GM23338 (cell line): ENCODE data around the gene LYSMD3. TPM values are rescaled to one million over a fixed set of nuclear protein-coding genes. Genes with fewer than 3 reads are reported as not detected.

Source experiments
- ATAC-seq: fragments of 200-7000 bp; cut with Tn5 transposase; 3 replicates; pipeline ENCODE4 v1.9.1; 2020
- DNase-seq: peaks from one replicate; pipeline ENCODE4 v3.0.0-alpha.2; 2015; ENCODE audit warnings: low spot score
- H2AFZ ChIP-seq: fragments of 200-600 bp; sonication (generic); 2 replicates; pipeline ENCODE4 v1.8.0; 2016; ENCODE audit warnings: antibody characterized with exemption, mild to moderate bottlenecking, moderate library complexity
- H3F3A ChIP-seq: fragments of 200-600 bp; sonication (generic); replicated peaks from 2 replicates; pipeline ENCODE4 v1.8.0; 2017; ENCODE audit warnings: antibody characterized with exemption, mixed run types, low read depth
- H3K27ac ChIP-seq: fragments of 200-600 bp; sonication (generic); 2 replicates; pipeline ENCODE4 v1.6.1; 2016; ENCODE audit warnings: low read depth
- H3K27me3 ChIP-seq: fragments of 200-600 bp; sonication (generic); 2 replicates; pipeline ENCODE4 v1.8.0; 2016; ENCODE audit warnings: mild to moderate bottlenecking, mixed run types, moderate library complexity; ENCODE audit not compliant: insufficient read depth
- H3K36me3 ChIP-seq: fragments of 200-600 bp; sonication (generic); 2 replicates; pipeline ENCODE4 v1.8.0; 2016; ENCODE audit warnings: mild to moderate bottlenecking; ENCODE audit not compliant: insufficient read depth
- H3K4me1 ChIP-seq: fragments of 200-600 bp; sonication (generic); 2 replicates; pipeline ENCODE4 v1.8.0; 2016; ENCODE audit warnings: mild to moderate bottlenecking, moderate library complexity; ENCODE audit not compliant: insufficient read depth
- H3K4me2 ChIP-seq: fragments of 200-600 bp; sonication (generic); 2 replicates; pipeline ENCODE4 v1.7.1; 2017; ENCODE audit warnings: mixed run types
- H3K4me3 ChIP-seq: fragments of 200-600 bp; sonication (generic); 2 replicates; pipeline ENCODE4 v1.6.1; 2016; ENCODE audit warnings: mixed run types
- H3K79me2 ChIP-seq: fragments of 200-600 bp; sonication (generic); replicated peaks from 2 replicates; pipeline ENCODE4 v1.8.0; 2017; ENCODE audit warnings: mild to moderate bottlenecking; ENCODE audit not compliant: insufficient read depth
- H3K9me2 ChIP-seq: fragments of 200-600 bp; sonication (generic); 2 replicates; pipeline ENCODE4 v1.8.0; 2017; ENCODE audit not compliant: insufficient read depth
- H4K20me1 ChIP-seq: fragments of 200-600 bp; sonication (generic); replicated peaks from 2 replicates; pipeline ENCODE4 v1.8.0; 2017; ENCODE audit warnings: mild to moderate bottlenecking; ENCODE audit not compliant: insufficient read depth
- H3K27ac Mint-ChIP-seq: 2 replicates; pipeline ENCODE4 v1.8.0; 2020; ENCODE audit warnings: inconsistent platforms, mild to moderate bottlenecking, moderate library complexity, mixed read lengths
- H3K27me3 Mint-ChIP-seq: 3 replicates; pipeline ENCODE4 v1.8.0; 2022; ENCODE audit warnings: low read depth, mild to moderate bottlenecking, moderate library complexity, mixed read lengths, inconsistent platforms; ENCODE audit not compliant: insufficient read depth, poor library complexity
- H3K36me3 Mint-ChIP-seq: 3 replicates; pipeline ENCODE4 v1.8.0; 2021; ENCODE audit warnings: low read depth, mild to moderate bottlenecking, inconsistent platforms, moderate library complexity, mixed read lengths
- H3K4me1 Mint-ChIP-seq: 3 replicates; pipeline ENCODE4 v1.8.0; 2020; ENCODE audit warnings: mild to moderate bottlenecking, inconsistent platforms, mixed read lengths
- H3K4me3 Mint-ChIP-seq: 3 replicates; pipeline ENCODE4 v1.8.0; 2021; ENCODE audit warnings: moderate library complexity, mild to moderate bottlenecking, inconsistent platforms, mixed read lengths
- H3K9me3 Mint-ChIP-seq: 3 replicates; pipeline ENCODE4 v1.8.0; 2020; ENCODE audit warnings: moderate library complexity, mild to moderate bottlenecking, inconsistent platforms, mixed read lengths
- CREB1 ChIP-seq: fragments of 250-450 bp; sonication (Bioruptor Pico); IDR thresholded peaks from 2 replicates; pipeline ENCODE4 v1.5.0; 2020; ENCODE audit warnings: low read depth, mild to moderate bottlenecking, moderate library complexity
- ETS1 ChIP-seq: IDR thresholded peaks from 2 replicates; pipeline ENCODE4 v1.6.1; 2016; ENCODE audit warnings: antibody characterized with exemption
- EZH2 ChIP-seq: fragments of 200-600 bp; sonication (generic); IDR thresholded peaks from one replicate; pipeline ENCODE4 v1.8.0; 2017; ENCODE audit warnings: antibody characterized with exemption, mild to moderate bottlenecking, low read depth; ENCODE audit not compliant: unreplicated experiment
- JUNB ChIP-seq: IDR thresholded peaks from one replicate; pipeline ENCODE4 v1.6.1; 2016; ENCODE audit warnings: antibody characterized with exemption; ENCODE audit not compliant: unreplicated experiment
- NANOG ChIP-seq: IDR thresholded peaks from 2 replicates; pipeline ENCODE4 v1.6.1; 2016; ENCODE audit warnings: antibody characterized with exemption, borderline replicate concordance
- POLR2AphosphoS5 ChIP-seq: IDR thresholded peaks from 2 replicates; pipeline ENCODE4 v1.6.1; 2016; ENCODE audit warnings: antibody characterized with exemption, low read depth
- REST ChIP-seq: IDR thresholded peaks from one replicate; pipeline ENCODE4 v1.6.1; 2018; ENCODE audit warnings: antibody characterized with exemption; ENCODE audit not compliant: unreplicated experiment
- STAT1 ChIP-seq: IDR thresholded peaks from one replicate; pipeline ENCODE4 v1.6.1; 2016; ENCODE audit warnings: antibody characterized with exemption; ENCODE audit not compliant: unreplicated experiment
- ZNF114 ChIP-seq: fragments of 250-450 bp; sonication (Bioruptor Pico); IDR thresholded peaks from 2 replicates; pipeline ENCODE4 v1.5.0; 2020; ENCODE audit warnings: mild to moderate bottlenecking, moderate library complexity
- polyA plus RNA-seq: library from polyadenylated mRNA; unstranded; fragments of >200 nt; fragmentation: Nextera tagmentation; extraction: Ambion mirVana; gene quantifications from 2 replicates; pipeline ENCODE4 v1.2.1, GENCODE V29; 2016
- total RNA-seq: library from RNA; depleted of rRNA; stranded (reverse); fragments of >200 nt; shearing (Covaris generic); gene quantifications from 2 replicates; pipeline ENCODE4 v1.2.3, GENCODE V29; 2014

The LYSMD3 gene
- total and polyA plus RNA-seq, 2 experiments from 2014 or later, result 10.7 to 19.6 TPM

GRCh38 chr5:90542827-90543519 is 13.6 kb upstream of the LYSMD3 start:
- Histone ChIP-seq H3K36me3 (no peaks in the 10 kb centered on the region), H3K9me2 (peaks cover 8% of the 10 kb centered on the region; the same call in 1 of the 2 replicates), H3K4me2 (peak overlapping the region; percentile 5), H3F3A (no peaks in the 10 kb centered on the region), H4K20me1 (no peaks in the 10 kb centered on the region), H3K79me2 (no peaks in the 10 kb centered on the region), H3K27me3 (no peaks in the 10 kb centered on the region), H2AFZ (no peak overlapping the region), H3K4me3 (0 out of 2 replicates have a peak overlapping the region, but pooled peaks have one; percentile 1), H3K4me1 (peaks cover 39% of the 10 kb centered on the region), H3K27ac (peak overlapping the region; percentile 27)
- no peak for TF ChIP-seq POLR2AphosphoS5
- TF ChIP-seq REST, result no peak
- TF ChIP-seq NANOG, result peak; percentile 50; the same call in 1 of the 2 replicates
- Mint-ChIP-seq H3K9me3 (no peaks in the 10 kb centered on the region; the same call in 2 of the 3 replicates), H3K4me1 (peaks cover 44% of the 10 kb centered on the region), H3K36me3 (peaks cover 4% of the 10 kb centered on the region; the same call in 2 of the 3 replicates), H3K27me3 (peaks cover 3% of the 10 kb centered on the region), H3K4me3 (no peak overlapping the region; the same call in 2 of the 3 replicates), H3K27ac (peak overlapping the region; percentile 83)
- peak; percentile 87 for ATAC-seq
- peak; percentile 53 for DNase-seq

- no peak overlapping the region for H3K4me3 ChIP-seq
- no peak overlapping the region for H3K4me2 ChIP-seq
- H3K27me3 ChIP-seq, result no peaks in the 10 kb centered on the region
- ATAC-seq (no peak), DNase-seq (no peak)
- no peak overlapping the region for H3K27ac Mint-ChIP-seq
- H3K9me2 ChIP-seq, result no peaks in the 10 kb centered on the region
- H3K27ac ChIP-seq, result no peak overlapping the region
- H3K4me1 ChIP-seq, result peaks cover 29% of the 10 kb centered on the region
- H3K27me3 Mint-ChIP-seq, result peaks cover 4% of the 10 kb centered on the region
- H3K9me3 Mint-ChIP-seq, result no peaks in the 10 kb centered on the region; the same call in 2 of the 3 replicates
- no peak overlapping the region for H2AFZ ChIP-seq
- no peaks in the 10 kb centered on the region; the same call in 2 of the 3 replicates for H3K36me3 Mint-ChIP-seq
- H3K79me2 ChIP-seq, result no peaks in the 10 kb centered on the region
- H3F3A ChIP-seq, result no peaks in the 10 kb centered on the region
- H4K20me1 ChIP-seq, result no peaks in the 10 kb centered on the region
- no peaks in the 10 kb centered on the region for H3K36me3 ChIP-seq
- no peak overlapping the region for H3K4me3 Mint-ChIP-seq
- peaks cover 24% of the 10 kb centered on the region for H3K4me1 Mint-ChIP-seq
- TF ChIP-seq ZNF114 (CRISPR knock-in tag), result no peak
- no peak for TF ChIP-seq ETS1
- no peak for TF ChIP-seq NANOG
- TF ChIP-seq CREB1 (CRISPR knock-in tag), result no peak
- no peak for TF ChIP-seq EZH2
- no peak for TF ChIP-seq POLR2AphosphoS5
- no peak for TF ChIP-seq STAT1
- no peak for TF ChIP-seq JUNB
These were observed 5.5 kb upstream of the LYSMD3 start for GRCh38 chr5:90534922-90535321.
